Peyer's patch (tissue), 4 donors: ENCODE measurements around the gene RNF126.

Experiments used
- POLR2A ChIP-seq, 2 donors: fragments of 450-650 bp; IDR thresholded peaks; one replicate each; pipeline ENCODE4 v1.5.1; 2017; ENCODE audit warnings: antibody characterized with exemption in 2 of 2, mild to moderate bottlenecking in 2 of 2, moderate library complexity in 2 of 2
- TF ChIP-seq, protein P1 (sequence below), 6 experiments: fragments of 450-650 bp in 4 of 6; fragments of 200-600 bp in 2 of 6; sonication (generic) in 1 of 6; IDR thresholded peaks; one replicate each; pipeline ENCODE4 v1.5.1; 2017 to 2019; ENCODE audit warnings: antibody characterized with exemption in 6 of 6, mild to moderate bottlenecking in 3 of 6, moderate library complexity in 1 of 6

DNA sequence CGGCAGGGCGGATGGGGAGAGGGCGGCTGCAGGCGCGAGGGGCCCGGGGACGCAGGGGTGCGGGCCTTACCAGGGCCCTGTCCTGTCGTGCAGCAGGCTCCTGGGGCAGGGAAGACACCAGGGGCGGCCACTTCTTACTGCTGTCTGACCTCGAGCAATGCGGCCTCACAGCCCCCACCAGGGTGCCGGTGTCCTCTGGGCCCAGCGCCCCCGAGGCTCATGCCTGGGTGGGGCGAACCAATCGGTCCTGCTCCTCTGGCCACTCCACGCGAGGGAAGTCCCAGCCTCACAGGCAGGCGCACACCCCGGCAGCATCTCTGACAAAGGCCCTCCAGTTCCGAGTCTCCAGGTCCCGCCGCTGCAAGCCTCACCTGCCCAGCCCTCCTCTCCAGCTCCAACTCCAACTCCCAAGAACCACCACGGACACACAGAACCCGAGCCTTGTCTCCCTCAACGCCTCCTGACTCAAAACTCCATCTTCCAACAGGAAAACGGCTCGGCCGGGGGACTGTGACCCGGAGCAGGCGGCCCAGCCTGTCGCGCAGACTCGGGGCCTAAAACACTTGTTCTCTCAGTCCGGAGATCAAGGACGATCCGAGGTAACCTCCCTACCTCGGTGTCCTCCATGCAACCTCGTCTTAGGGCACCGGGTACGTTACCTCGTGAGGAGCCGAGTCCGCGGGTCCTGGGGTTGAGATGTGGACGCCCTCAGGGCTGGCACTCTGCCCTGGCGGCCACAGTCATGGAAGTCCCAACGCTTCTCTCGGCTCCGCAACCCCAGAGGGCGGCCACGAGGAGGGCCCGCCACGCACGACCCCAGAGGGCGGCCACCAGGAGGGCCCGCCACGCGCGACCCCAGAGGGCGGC, 16.9 kb downstream of the RNF126 start:
- TF ChIP-seq, protein P1, sequence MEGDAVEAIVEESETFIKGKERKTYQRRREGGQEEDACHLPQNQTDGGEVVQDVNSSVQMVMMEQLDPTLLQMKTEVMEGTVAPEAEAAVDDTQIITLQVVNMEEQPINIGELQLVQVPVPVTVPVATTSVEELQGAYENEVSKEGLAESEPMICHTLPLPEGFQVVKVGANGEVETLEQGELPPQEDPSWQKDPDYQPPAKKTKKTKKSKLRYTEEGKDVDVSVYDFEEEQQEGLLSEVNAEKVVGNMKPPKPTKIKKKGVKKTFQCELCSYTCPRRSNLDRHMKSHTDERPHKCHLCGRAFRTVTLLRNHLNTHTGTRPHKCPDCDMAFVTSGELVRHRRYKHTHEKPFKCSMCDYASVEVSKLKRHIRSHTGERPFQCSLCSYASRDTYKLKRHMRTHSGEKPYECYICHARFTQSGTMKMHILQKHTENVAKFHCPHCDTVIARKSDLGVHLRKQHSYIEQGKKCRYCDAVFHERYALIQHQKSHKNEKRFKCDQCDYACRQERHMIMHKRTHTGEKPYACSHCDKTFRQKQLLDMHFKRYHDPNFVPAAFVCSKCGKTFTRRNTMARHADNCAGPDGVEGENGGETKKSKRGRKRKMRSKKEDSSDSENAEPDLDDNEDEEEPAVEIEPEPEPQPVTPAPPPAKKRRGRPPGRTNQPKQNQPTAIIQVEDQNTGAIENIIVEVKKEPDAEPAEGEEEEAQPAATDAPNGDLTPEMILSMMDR (IDR thresholded peaks at IDR 0.05): no peak
- TF ChIP-seq POLR2A (IDR thresholded peaks at IDR 0.05): no peak
